ENCODE results near the gene MAP3K19.
"Not testable (repeated sequence)": the region's sequence is repeated elsewhere in the genome, so short reads cannot be mapped to it uniquely, and the experiment has no call there.

MAP3K19 gene

DNA sequence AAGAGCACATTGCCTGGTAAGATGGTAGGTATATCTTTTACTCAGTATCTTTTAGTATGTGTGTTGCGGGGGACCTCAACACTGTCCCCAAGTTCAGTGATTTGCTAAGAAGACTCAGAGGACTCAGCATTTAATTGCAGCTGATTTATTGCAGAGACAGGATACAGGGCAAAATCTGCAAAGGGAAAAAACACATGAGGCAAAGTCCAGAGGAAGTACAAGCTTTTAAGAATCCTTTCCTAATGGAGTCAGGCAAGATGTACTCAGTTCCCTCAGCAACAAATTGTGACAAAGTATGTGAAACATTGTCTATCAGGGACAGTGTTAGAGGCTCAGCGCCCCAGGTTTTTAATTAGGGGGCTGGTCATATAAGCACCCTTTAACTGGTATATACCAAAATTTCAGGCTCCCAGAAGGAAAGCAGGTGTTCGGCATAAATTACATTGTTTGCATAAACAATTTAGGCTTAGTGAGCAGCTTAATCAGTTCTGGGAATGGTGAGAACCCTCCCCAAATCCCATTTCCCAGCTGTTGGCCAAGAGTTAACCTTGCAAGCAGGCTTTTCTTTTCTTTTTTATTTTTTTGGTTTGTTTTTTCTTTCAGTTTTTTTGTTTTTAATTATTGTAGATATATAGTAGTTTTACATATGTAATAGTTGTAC, 46.6 kb upstream of the MAP3K19 start:
- TF ChIP-seq, protein P1, sequence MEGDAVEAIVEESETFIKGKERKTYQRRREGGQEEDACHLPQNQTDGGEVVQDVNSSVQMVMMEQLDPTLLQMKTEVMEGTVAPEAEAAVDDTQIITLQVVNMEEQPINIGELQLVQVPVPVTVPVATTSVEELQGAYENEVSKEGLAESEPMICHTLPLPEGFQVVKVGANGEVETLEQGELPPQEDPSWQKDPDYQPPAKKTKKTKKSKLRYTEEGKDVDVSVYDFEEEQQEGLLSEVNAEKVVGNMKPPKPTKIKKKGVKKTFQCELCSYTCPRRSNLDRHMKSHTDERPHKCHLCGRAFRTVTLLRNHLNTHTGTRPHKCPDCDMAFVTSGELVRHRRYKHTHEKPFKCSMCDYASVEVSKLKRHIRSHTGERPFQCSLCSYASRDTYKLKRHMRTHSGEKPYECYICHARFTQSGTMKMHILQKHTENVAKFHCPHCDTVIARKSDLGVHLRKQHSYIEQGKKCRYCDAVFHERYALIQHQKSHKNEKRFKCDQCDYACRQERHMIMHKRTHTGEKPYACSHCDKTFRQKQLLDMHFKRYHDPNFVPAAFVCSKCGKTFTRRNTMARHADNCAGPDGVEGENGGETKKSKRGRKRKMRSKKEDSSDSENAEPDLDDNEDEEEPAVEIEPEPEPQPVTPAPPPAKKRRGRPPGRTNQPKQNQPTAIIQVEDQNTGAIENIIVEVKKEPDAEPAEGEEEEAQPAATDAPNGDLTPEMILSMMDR (IDR thresholded peaks at IDR 0.05): no peak
- Histone ChIP-seq H3K27ac (no peak overlapping the region), H3K4me1 (no peaks in the 10 kb centered on the region), H2AFZ (no peak overlapping the region), H3K9ac (no peak overlapping the region), H3K4me3 (ENCODE audit: low read depth, low read length) (no peak overlapping the region), H3K4me2 (ENCODE audit: low read length) (no peak overlapping the region), H3K27me3 (ENCODE audit: control insufficient read depth, insufficient read depth, low read length) (no peaks in the 10 kb centered on the region), H3K36me3 (ENCODE audit: control insufficient read depth, insufficient read depth, low read length) (no peaks in the 10 kb centered on the region), H3K79me2 (peaks cover 7% of the 10 kb centered on the region), H3K9me3 (ENCODE audit: control insufficient read depth, low read length) (no peaks in the 10 kb centered on the region)

DNA sequence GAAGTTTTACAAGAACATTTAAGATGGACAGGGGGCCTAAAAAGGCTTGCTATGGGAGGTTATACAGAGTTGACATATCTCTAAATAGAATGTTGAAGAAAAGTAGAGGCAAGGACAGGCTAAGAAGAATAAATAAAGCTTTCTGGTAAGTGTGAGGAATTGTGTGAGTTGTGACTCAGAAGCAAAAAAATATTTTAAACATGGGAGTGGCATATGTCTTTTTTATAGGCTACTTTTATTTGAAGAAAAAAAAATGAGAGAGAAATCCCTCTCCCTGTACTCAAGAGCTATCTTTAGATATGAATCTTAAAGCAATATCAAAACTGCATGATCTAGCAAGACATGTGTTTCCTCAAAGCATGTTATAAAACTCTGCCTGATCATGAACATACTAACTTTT, 45.9 kb upstream of the MAP3K19 start:
- H3K36me3 ChIP-seq (ENCODE audit: control insufficient read depth, insufficient read depth, low read length): no peaks in the 10 kb centered on the region
- no peaks in the 10 kb centered on the region for H3K4me1 ChIP-seq
- H3K27ac ChIP-seq: no peak overlapping the region
- H3K79me2 ChIP-seq: peaks cover 8% of the 10 kb centered on the region
- TF ChIP-seq, protein P1 (IDR thresholded peaks at IDR 0.05): no peak
- no peak overlapping the region for H3K4me2 ChIP-seq (ENCODE audit: low read length)
- no peak overlapping the region for H2AFZ ChIP-seq
- no peaks in the 10 kb centered on the region for H3K27me3 ChIP-seq (ENCODE audit: control insufficient read depth, insufficient read depth, low read length)
- no peak overlapping the region for H3K4me3 ChIP-seq (ENCODE audit: low read depth, low read length)
- no peaks in the 10 kb centered on the region for H3K9me3 ChIP-seq (ENCODE audit: control insufficient read depth, low read length)
- no peak overlapping the region for H3K9ac ChIP-seq

- Histone ChIP-seq H2AFZ (no peak overlapping the region), H3K36me3 (ENCODE audit: control insufficient read depth, insufficient read depth, low read length) (no peaks in the 10 kb centered on the region)
- TF ChIP-seq, protein P1 (IDR thresholded peaks at IDR 0.05): no peak
Measured at GRCh38 chr2:135091681-135092080, 44.4 kb upstream of the MAP3K19 start.

DNA sequence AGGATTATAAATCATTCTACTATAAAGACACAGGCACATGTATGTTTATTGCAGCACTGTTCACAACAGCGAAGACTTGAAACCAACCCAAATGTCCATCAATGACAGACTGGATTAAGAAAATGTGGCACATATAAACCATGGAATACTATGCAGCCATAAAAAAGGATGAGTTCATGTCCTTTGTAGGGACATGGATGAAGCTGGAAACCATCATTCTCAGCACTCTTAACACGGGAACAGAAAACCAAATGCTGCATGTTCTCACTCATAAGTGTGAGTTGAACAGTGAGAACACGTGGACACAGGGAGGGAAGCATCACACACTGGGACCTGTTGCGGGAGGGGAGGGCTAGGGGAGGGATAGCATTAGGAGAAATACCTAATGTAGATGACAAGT, 42.4 kb upstream of the MAP3K19 start:
- not testable (repeated sequence) for H3K4me3 ChIP-seq (ENCODE audit: low read depth, low read length); H2AFZ ChIP-seq; H3K27me3 ChIP-seq (ENCODE audit: control insufficient read depth, insufficient read depth, low read length); H3K9me3 ChIP-seq (ENCODE audit: control insufficient read depth, low read length); H3K36me3 ChIP-seq (ENCODE audit: control insufficient read depth, insufficient read depth, low read length); H3K27ac ChIP-seq; H3K9ac ChIP-seq; H3K4me2 ChIP-seq (ENCODE audit: low read length); H3K4me1 ChIP-seq
- H3K79me2 ChIP-seq: peaks cover 26% of the 10 kb centered on the region

More at GRCh38 chr2:135091681-135092080, 44.4 kb upstream of the MAP3K19 start:
- no peaks in the 10 kb centered on the region for H3K4me1 ChIP-seq
- no peak overlapping the region for H3K4me3 ChIP-seq (ENCODE audit: low read depth, low read length)
- H3K9ac ChIP-seq: no peak overlapping the region
- H3K9me3 ChIP-seq (ENCODE audit: control insufficient read depth, low read length): no peaks in the 10 kb centered on the region
- H3K79me2 ChIP-seq: peaks cover 18% of the 10 kb centered on the region
- no peaks in the 10 kb centered on the region for H3K27me3 ChIP-seq (ENCODE audit: control insufficient read depth, insufficient read depth, low read length)
- H3K4me2 ChIP-seq (ENCODE audit: low read length): no peak overlapping the region
- no peak overlapping the region for H3K27ac ChIP-seq

- H3K9ac ChIP-seq: no peak overlapping the region
- H3K4me2 ChIP-seq (ENCODE audit: low read length): no peak overlapping the region
- TF ChIP-seq, protein P1 (IDR thresholded peaks at IDR 0.05): no peak
- H2AFZ ChIP-seq: no peak overlapping the region
- peaks cover 37% of the 10 kb centered on the region for H3K79me2 ChIP-seq
- no peak overlapping the region for H3K4me3 ChIP-seq (ENCODE audit: low read depth, low read length)
- no peak overlapping the region for H3K27ac ChIP-seq
- H3K9me3 ChIP-seq (ENCODE audit: control insufficient read depth, low read length): no peaks in the 10 kb centered on the region
- H3K27me3 ChIP-seq (ENCODE audit: control insufficient read depth, insufficient read depth, low read length): no peaks in the 10 kb centered on the region
- H3K4me1 ChIP-seq: no peaks in the 10 kb centered on the region
- no peaks in the 10 kb centered on the region for H3K36me3 ChIP-seq (ENCODE audit: control insufficient read depth, insufficient read depth, low read length)
Measured at GRCh38 chr2:135086222-135086621, 39.0 kb upstream of the MAP3K19 start.
